Fibroblast of pulmonary artery (primary cell): Measurements from ENCODE around the gene CD320.
A peak's percentile ranks its signal among the peaks of the same experiment; 100 is the strongest.
"Not testable (repeated sequence)": the region's sequence is repeated elsewhere in the genome, so short reads cannot be mapped to it uniquely, and the experiment has no call there.

Experiments used
- DNase-seq: peaks from one replicate; pipeline ENCODE4 v3.0.0-alpha.2; 2010; ENCODE audit warnings: low read depth
- H3K4me3 ChIP-seq: replicated peaks from 2 replicates; pipeline ENCODE4 v1.5.1; 2011; ENCODE audit warnings: low read depth, mild to moderate bottlenecking, control low read depth, low read length, moderate library complexity
- TF ChIP-seq, protein P1 (sequence below): IDR thresholded peaks from 2 replicates; pipeline ENCODE4 v1.5.1; 2011; ENCODE audit warnings: mild to moderate bottlenecking, control low read depth, low read length, inconsistent platforms; ENCODE audit errors: missing control alignments

CD320 gene

DNA sequence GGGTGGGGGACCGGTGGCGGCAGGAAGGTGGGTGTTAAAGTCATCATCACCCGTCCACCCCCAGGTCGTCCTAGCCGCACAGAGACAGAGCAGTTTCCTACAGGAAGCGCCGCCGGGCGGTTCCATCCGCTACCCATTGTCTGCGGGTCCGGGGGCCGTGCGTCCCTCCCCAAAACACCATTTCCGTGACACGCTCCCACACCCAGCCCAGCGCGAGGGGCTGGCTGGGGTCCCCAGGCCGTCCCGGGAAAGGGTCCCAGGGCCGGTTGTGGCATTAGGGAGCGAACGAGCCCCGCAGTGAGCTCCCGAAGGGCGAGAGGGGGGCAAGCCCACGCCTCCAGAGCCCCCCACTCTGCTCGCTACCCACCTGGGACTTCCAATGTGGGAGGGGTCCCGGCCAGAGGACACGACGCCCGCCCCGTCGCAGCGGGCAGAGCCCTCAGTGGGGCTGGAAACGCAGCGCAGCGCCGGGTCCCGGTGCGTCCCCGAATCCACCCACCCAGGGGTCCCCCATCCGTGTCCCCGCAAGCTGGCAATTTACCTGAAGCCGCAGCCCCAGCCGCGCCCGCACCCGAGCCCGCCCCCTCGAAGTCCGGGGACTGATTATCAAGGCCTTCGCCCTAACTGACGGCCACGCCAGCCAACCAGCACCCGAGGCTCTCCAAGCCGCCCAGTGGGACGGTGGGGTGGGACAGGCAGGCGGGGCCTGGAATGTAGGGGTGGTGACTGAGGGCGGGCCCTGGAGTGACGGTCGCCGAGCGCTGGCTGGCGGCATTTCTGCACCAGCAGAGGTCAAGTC is 34.7 kb upstream of the CD320 start, which contains the start of gene KANK3:
Gene KANK3, minus strand, starts transcription at position 579 of the 799 bp plus-strand sequence. CDS start 5,434 bp downstream, outside the sequence.
- TF ChIP-seq, protein P1, sequence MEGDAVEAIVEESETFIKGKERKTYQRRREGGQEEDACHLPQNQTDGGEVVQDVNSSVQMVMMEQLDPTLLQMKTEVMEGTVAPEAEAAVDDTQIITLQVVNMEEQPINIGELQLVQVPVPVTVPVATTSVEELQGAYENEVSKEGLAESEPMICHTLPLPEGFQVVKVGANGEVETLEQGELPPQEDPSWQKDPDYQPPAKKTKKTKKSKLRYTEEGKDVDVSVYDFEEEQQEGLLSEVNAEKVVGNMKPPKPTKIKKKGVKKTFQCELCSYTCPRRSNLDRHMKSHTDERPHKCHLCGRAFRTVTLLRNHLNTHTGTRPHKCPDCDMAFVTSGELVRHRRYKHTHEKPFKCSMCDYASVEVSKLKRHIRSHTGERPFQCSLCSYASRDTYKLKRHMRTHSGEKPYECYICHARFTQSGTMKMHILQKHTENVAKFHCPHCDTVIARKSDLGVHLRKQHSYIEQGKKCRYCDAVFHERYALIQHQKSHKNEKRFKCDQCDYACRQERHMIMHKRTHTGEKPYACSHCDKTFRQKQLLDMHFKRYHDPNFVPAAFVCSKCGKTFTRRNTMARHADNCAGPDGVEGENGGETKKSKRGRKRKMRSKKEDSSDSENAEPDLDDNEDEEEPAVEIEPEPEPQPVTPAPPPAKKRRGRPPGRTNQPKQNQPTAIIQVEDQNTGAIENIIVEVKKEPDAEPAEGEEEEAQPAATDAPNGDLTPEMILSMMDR: no peak
- H3K4me3 ChIP-seq: peak within 1 kb of the TSS; percentile 61
- peak; percentile 97 for DNase-seq

DNA sequence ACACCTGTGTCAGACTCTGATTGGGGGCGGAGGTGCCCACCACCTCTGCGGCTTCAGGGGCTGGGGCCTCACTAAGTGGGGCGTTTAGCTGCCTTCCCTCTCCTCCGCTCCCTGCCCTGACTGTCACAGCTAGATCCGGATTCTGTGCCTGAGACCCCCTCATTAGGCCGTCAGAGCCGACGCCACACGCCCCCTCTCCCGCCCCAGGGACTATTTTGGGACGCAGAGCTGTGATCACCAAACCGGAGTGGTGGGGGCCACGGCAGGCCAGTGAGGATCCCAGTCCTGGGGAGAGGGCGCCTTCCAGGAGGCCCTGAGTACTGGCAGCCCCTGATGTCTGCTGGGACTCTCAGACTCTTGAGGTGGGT is 34.1 kb upstream of the CD320 start:
- no peak for DNase-seq
- H3K4me3 ChIP-seq: peak overlapping the region; percentile 61
- TF ChIP-seq, protein P1: no peak

DNA sequence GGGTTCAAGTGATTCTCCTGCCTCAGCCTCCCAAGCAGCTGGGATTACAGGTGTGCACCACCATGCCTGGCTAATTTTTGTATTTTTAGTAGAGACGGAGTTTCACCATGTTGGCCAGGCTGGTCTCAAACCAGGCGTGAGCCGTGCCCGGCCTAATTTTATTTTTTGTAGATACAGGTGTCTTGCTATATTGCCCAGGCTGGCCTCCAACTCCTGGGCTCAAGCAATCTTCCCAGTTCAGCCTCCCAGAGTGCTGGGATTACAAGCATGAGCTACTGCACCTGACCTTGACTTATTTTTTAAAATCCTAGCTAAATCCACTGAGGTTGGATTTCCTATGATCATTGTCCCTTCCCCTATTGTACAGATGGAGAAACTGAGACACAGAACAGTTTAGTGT is 33.3 kb upstream of the CD320 start:
- not testable (repeated sequence) for DNase-seq, H3K4me3 ChIP-seq

DNA sequence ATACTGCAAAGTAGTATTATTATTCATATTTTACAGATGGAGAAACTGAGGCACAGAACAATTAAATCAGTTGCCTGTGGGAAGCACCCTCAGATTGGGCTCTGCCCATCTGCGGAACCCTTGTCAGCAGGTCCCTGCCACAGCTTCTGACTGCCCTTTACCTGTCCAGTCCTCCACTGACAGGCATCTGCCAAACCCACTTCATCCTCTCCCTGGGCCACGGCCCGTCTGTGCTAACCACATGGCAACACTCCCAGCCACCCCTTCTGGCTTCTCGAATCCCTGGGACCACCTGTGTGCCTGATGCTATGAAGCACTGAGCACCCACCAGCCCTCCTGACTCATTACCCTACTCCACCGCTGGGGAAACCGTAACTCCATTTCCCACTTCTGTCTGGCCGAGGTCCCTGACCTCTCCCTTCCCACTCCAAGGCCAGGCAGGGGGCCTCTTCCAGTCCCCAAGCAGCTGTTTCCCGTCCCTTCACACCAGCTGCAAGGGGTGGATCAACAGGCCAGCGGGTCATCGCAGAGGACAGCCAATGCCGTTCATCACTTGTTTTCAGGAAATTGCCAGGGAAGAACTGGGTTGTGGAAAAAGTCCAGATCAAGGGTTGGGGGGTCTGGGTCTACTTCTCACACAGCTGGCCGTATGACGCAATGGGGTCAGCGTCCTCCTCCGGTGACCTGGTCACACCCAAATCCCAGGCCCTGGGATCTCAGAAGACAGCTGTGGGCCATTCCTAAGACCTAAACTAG is 32.4 kb upstream of the CD320 start:
- peak; percentile 55 for DNase-seq
- H3K4me3 ChIP-seq: no peak overlapping the region
- TF ChIP-seq, protein P1: peak; percentile 26

DNA sequence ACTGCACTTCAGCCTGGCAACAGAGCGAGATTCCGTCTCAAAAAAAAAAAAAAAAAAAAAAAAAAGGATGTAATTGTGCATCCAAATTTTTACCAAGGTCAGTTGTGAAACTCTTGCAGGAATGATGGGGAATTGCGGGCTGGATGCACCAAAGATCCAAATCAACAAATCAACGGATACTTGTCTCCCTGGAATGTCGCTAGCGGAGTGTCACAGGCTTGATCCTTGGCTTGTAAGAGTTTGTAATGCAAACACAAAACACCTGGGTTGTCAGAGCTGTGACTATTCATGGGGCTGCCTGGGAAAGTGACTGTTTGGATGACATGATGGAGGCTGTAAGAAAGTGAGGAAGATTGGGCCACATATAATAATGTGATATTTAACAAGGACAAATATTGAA is 30.7 kb upstream of the CD320 start:
- TF ChIP-seq, protein P1: no peak
- no peak overlapping the region for H3K4me3 ChIP-seq
- DNase-seq: no peak

DNA sequence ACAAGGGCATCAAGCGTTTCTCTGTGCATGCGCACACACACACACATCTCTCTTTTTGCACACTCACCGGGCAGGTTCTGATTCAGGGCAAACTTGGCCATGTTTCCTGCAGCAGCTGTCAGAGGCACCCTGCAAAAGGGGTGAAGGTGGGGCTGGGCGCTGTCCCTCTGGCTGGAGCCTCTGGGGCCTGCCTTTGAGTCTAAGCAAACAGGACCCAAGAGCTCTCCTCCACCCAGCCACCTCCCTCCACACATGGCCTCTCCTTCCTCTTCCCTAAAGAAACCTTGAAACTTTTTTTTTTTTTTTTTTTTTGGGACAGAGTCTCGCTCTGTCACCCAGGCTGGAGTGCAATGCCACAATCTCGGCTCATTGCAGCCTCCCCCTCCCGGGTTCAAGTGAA is 29.6 kb upstream of the CD320 start:
- no peak overlapping the region for H3K4me3 ChIP-seq
- TF ChIP-seq, protein P1: no peak
- DNase-seq: no peak

DNA sequence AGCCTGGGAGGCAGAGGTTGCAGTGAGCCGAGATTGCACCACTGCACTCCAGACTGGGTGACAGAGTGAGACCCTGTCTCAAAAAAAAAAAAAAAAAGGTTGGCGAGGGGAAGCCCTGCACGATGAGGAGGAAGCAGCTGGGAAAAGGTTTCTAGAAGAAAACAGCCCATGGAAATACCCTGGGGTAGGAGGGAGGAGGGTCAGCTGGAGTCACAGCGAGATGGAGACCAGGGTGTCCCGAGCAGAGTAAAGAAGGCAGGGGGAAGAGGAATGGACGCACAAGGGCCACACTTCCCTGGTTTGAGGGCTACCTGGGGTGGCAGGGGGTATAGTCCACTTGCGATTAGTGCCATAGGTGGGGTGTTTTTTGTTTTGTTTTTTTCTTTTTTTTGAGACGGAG is 28.5 kb upstream of the CD320 start:
- TF ChIP-seq, protein P1: no peak
- no peak for DNase-seq
- no peak overlapping the region for H3K4me3 ChIP-seq
